Cerebellar cortex (tissue), 1 donor: ENCODE data around the gene RPS6KA1.
"Not testable (repeated sequence)": the region's sequence is repeated elsewhere in the genome, so short reads cannot be mapped to it uniquely, and the experiment has no call there.

Experiments used
- DNase-seq: peaks from one replicate; pipeline ENCODE4 v3.0.0-alpha.2; 2015; ENCODE audit warnings: low spot score

RPS6KA1 gene

DNA sequence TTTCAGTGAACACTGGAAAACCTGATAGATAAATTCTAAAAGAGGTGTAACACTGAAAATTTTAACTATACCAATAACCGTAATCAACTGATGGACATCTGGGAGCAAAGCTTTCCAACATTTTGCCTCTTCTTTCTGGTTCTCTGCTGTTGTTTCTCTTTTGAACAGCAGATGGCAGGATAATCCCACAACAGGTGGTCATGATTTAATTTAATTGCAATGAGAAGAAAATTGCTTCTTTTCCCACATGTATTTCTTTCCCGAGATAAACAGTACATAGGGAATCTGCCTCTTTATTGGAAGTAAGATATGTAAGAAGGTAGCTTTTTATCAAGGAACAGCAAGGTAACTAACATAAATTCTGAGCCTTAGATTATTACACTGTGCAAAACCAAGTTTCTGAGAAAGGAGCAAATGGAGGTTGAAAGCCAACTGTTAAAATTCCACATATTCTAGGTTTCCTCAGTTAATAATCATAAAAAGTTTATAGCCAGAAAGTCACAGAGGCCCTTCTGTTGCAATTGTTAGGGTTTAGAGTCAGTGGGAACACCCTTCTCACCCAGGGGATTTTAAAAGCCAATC, 72.9 kb downstream of the RPS6KA1 start:
- peak; percentile 84 for DNase-seq

DNA sequence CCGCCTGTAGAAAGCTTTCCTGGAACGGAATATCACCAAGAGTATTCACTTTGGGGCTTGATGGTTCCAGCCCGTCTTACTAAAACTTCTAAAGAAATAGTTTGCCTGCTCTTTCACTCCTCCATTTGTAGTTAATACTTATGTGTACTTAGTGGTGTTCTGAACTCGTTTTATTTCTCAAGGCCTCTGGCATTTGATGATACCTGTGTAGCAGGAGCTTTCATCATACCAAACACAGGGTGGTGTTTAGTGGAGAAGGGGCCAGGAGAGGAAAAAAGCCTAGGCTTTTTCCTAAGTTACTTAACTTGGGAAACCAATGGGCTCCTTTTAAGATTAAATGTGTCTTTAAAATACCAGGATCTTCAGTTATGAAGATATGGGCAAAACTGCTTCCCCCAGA, 74.3 kb downstream of the RPS6KA1 start:
- DNase-seq, result no peak

DNA sequence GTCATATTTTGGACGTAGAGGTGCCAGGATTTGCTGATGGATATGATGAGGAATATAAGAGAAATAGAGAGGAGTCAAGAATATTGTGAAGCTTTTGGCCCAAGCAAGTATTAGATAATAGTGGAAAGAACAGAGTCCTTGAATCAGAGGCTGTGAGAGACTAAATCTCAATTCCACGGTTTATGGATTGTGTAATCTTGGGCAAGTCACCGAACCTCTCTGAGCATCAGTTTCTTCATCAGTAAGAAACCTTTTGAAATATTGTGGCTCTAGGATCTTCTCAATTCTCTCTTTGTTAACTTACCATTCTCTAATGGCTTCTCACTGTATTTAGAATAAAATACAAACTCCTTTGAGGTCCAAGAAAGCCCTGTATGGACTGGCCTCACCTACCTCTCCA, 77.6 kb downstream of the RPS6KA1 start:
- DNase-seq, result no peak

DNA sequence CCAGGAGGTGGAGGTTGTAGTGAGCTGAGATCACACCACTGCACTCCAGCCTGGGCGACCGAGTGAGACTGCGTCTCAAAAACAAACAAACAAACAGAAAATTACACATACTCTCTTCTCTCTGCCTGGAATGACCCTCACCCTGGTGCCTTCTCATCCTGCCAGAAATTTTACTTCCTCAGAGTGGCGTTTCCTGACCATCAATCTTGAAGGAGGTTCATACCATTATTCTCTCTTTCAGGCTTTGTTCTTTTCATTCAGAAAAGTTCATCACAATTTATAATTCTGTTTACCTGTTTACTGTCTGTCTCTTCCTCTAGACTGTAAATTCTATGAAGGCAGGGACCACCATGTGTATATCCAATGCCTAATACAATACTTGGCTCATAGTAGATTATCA, 79.3 kb downstream of the RPS6KA1 start:
- DNase-seq, result no peak

DNA sequence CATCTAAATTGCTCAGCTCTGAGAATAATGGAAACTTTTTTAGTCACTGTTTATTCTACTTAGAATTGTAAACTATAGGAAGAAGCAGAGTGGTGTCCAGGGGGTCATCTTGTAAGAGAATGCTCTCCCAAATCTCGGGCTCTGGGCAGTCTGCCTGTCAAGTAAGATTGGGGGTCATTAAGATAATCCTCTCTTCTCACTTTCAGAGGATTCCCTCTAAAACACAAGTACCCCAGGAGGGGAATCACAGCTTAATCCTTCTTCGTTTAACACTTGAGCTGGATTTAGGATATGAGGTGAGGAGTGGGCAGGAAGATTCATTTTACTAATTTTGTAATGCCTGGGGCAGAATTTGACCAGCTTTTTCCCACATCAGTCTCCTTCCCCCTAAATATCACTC, 81.2 kb downstream of the RPS6KA1 start:
- DNase-seq, result no peak

DNA sequence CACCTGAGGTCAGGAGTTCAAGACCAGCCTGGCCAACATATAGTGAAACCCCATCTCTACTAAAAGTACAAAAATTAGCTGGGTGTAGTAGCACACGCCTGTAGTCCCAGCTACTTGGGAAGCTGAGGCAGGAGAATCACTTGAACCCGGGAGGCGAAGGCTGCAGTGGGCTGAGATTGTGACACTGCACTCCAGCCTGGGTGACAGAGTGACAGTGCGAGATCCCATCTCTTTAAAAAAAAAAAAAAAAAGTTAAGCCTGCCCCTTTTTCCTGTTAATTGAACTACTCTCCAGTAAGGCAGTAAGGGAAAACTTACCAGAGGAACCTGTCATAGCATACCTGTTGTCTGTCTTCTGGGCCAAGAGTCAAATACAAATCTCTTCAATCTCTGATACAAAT, 83.1 kb downstream of the RPS6KA1 start:
- not testable (repeated sequence) for DNase-seq

DNA sequence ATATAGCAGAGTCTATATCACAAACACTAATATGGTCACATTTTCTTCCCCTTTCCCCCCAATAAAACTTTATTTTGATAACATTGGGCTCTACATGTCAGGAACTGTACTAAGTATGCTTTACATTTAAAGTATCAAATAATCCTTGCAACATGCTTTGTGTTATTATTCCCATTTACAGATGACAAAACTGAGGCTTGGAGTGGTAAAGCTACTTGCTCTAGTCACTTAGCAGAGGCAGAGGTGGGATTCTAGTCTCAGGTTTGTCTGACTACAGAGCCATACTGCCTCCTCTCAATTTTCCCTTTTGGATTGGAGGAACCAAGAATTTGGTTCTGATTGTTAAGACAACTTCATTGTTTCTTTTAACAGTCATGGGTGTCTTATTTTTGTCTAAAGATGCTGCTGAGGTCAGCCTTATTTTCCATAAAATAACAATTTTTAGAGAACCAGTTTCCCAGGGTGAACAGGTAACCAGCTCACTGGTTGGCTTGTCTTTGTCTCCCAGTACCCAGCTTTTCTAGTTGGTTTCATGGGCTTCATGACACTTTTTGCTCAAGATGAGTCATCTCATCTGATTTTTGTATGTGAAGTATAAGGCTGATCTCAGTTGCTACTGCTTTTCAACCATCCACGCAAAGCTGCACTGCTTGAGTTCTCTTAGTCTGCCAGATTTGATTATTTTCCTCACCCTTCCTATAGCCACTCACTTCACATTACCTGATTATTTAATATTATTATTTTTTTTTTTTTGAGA, 85.3 kb downstream of the RPS6KA1 start:
- DNase-seq, result no peak

DNA sequence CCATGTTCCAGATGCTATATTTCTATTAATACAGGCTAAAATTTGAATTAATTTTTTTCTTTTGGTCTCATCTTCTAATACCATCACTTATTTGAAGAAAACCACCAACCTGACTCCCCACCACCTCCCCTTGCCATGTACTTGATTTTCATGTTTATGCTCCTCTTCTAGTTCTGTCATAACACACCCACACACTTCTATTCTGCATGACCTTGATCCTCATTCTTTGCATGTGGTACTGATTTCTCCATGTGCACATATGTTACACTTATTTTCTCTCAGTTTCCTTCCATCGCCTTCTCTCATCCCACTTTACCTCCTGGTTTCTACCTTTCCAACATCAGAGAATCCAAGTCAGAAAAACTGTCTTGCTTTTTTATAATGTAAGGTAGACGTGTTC, 87.3 kb downstream of the RPS6KA1 start:
- no peak for DNase-seq

DNA sequence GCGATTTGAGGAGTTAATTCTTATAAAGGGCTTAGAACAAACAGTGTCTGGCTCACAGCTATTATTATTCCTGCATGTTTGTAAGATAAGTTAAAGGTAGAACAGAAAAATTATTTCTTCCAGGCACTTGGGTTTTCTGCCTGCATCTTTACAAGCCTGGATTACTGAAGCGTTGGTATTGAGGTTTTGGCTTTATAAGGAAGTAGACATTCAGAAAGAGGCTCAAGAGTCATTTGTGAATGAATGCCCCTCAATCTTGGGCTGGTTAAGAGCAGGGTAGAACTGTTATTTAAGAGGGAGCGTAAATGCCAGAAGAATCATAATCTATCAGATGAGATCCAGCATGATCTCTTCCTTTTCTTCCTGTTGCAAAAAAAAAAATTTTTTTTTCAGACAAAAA, 89.0 kb downstream of the RPS6KA1 start:
- DNase-seq, result no peak
